ENCODE measurements around the gene PPIL6.

The PPIL6 gene

DNA sequence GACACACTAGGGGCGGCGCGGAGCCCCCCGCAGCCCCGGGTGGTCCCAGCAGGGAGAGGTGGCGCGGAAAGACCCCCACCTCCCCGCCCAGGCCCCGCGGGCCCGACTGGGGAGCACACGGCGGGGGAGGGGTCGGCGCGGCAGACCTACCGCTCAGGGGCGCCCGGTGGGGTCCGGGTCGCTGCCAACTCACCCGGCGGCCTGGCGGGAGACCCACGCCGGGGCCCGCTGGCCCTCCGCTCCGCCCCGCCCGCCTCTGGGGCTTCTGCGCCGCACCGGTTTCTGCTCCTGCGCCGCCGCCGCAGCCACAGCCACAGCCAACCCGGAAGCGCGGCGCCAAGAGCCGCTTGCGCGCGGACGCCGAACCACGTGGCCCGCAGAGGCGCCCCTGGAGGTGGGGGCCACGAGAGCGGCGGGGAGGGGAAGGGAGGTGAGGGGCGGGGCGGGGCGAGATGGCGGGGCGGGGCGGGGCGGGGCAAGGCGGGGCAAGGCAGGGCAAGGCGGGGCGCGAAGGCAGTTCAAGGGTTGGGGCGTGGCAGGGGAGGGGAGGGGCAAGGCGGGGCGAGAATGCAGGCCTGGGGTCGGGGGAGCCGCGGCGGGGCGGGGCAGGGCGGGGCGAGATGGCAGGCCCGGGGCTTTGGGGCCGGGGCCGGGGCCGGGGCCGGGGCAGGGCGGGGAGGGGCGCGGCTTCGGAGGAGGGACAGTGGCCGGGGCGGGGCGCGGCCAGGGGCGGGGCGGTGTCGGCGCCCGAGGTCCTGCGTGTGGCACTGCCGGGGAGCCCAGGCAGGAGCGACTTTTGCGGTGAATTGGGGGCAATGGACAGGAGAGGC is 42.7 kb upstream of the PPIL6 start, which contains the start of gene ZBTB24:
Gene ZBTB24 (minus strand): TSS at position 315 of the 830 bp plus-strand sequence. CDS start 1,193 bp downstream, outside the sequence.
- H3K4me3 ChIP-seq (ENCODE audit: low read depth, low read length): peak within 1 kb of the TSS; percentile 79
- TF ChIP-seq, protein P1, sequence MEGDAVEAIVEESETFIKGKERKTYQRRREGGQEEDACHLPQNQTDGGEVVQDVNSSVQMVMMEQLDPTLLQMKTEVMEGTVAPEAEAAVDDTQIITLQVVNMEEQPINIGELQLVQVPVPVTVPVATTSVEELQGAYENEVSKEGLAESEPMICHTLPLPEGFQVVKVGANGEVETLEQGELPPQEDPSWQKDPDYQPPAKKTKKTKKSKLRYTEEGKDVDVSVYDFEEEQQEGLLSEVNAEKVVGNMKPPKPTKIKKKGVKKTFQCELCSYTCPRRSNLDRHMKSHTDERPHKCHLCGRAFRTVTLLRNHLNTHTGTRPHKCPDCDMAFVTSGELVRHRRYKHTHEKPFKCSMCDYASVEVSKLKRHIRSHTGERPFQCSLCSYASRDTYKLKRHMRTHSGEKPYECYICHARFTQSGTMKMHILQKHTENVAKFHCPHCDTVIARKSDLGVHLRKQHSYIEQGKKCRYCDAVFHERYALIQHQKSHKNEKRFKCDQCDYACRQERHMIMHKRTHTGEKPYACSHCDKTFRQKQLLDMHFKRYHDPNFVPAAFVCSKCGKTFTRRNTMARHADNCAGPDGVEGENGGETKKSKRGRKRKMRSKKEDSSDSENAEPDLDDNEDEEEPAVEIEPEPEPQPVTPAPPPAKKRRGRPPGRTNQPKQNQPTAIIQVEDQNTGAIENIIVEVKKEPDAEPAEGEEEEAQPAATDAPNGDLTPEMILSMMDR (IDR thresholded peaks at IDR 0.05; ENCODE audit: borderline replicate concordance, insufficient read depth, low read depth, low read length): no peak

DNA sequence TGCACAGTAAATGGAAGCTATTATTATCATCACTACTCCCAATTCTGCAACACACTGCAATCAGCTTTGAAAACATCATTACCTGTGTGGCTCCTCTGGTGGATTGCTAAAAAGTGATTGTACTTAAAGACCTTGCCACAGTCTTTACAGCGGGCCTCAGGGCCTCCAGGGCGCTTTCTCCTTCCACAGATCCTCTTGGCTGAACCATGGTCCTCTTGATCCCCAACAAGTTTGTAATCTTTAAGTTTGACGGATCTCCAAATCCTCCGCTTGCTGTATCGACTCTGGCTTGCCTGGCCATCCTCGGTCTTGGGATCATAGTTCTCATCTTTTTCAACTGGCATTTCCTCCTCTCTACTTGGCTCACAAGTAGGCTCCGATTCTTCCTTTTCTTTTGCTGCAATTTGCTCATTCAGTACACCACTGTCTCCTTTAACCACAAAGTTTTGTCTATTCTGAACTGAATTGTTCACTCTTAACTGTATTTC is 40.6 kb upstream of the PPIL6 start:
- TF ChIP-seq, protein P1 (IDR thresholded peaks at IDR 0.05; ENCODE audit: borderline replicate concordance, insufficient read depth, low read depth, low read length): no peak
- no peak overlapping the region for H3K4me3 ChIP-seq (ENCODE audit: low read depth, low read length)

DNA sequence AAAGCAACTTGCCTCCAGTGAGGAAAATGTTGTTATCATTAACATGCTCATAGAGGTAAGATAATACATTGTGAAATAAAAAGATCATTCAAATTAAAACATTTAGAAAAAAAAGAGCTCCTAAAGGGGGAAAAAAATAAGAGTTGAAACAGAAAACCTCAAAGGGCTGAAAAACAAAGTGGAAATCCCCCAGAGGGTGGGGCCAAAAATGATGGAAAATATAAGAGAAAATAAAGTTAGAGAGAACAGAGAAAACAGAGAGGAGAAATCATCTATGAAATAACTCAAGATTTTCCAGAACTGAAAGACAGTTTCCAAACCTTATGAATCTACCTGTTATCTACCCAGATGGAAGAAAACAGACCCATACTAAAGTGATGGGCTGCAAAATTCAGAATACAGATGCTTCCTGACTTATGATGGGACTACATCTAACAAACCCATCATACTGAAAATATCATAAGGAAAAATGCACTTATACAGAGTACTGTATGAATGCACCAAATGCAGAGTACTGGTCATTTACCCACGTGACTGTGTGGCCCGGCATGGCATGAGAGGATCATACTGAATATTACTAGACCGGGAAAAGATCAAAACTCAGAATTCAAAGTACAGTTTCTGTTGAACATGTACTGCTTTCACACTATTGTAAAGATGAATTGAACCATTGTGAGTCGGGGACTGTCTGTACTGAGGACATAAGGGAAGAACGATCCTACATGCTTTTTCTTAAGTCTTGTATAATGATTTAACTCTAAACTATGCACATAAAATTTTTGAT is 38.6 kb upstream of the PPIL6 start:
- no peak overlapping the region for H3K4me3 ChIP-seq (ENCODE audit: low read depth, low read length)
- TF ChIP-seq, protein P1 (IDR thresholded peaks at IDR 0.05; ENCODE audit: borderline replicate concordance, insufficient read depth, low read depth, low read length): no peak

DNA sequence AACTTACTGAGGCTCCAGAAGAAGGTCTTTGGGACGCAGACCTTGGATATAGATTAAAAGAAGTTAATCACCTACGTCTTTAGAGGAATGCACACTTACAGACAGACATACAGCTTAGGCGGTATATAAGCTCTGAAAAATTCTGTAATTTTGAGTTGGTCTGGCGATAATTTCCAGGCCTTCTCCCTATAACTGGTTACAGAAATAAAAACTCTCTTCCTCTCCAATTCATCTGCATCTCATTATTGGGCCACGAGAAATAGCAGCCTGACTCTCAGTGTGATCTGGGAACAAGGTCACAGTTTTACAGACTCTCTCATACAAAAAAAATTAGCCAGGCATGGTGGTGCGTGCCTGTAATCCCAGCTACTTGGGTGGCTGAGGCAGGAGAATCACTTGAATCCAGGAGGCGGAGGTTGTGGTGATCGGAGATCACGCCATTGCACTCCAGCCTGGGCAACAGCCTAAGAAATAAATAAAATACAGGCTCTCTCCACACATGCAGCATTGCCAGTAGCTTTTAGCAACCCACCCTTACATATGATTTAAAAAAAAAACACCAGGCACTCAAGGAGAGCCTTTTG is 37.9 kb upstream of the PPIL6 start:
- TF ChIP-seq, protein P1 (IDR thresholded peaks at IDR 0.05; ENCODE audit: borderline replicate concordance, insufficient read depth, low read depth, low read length): no peak
- H3K4me3 ChIP-seq (ENCODE audit: low read depth, low read length): no peak overlapping the region

DNA sequence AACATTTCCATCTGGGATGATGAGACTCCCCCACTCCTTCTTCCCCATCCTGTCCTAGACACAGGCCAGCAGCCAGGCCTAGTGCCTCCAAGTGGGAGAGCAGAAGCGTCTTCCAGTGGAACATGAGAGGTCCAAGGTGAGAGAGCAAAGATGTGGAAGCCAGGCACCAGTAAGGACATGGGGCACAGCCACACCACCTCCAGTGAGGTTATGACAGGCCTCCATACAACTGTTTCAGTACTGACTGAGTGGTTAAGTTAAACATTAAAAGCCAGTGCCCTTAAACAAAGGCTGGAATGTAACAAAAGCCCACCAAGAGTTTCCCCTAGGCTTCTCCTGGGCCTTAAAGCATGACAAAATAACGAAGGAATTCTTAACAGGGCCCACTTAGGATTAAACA is 37.3 kb upstream of the PPIL6 start:
- H3K4me3 ChIP-seq (ENCODE audit: low read depth, low read length): no peak overlapping the region
- TF ChIP-seq, protein P1 (IDR thresholded peaks at IDR 0.05; ENCODE audit: borderline replicate concordance, insufficient read depth, low read depth, low read length): no peak

DNA sequence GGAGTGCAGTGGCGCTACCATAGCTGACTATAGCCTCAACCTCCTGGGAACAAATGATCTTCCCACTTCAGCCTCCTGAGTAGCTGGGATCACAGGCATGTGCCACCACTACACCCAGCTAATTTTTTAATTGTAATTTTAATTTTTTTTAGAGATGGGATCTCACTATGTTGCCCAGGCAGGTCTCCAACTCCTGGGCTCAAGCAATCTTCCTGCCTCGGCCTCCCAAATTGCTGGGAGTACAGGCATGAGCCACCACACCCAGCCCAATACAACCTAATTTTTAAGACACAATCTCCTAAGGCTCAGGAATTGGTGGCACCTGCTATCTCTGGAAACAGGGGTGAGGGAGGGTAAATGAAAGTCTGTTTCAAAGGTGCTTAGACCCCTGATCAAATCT is 36.8 kb upstream of the PPIL6 start:
- TF ChIP-seq, protein P1 (IDR thresholded peaks at IDR 0.05; ENCODE audit: borderline replicate concordance, insufficient read depth, low read depth, low read length): no peak
- no peak overlapping the region for H3K4me3 ChIP-seq (ENCODE audit: low read depth, low read length)

Measured in GM12875 (cell line).